Measurements from ENCODE around the gene PELI3. TPM values are rescaled to one million over a fixed set of nuclear protein-coding genes. Genes with fewer than 3 reads are reported as not detected.
"Not testable (repeated sequence)": the region's sequence is repeated elsewhere in the genome, so short reads cannot be mapped to it uniquely, and the experiment has no call there.

PELI3 gene
- total RNA-seq, 2 experiments from 2014 or later: 5.7 to 7.0 TPM

GRCh38 chr11:66447012-66447411 lies 19.7 kb upstream of the PELI3 start:
- H3K4me1 Mint-ChIP-seq: no peaks in the 10 kb centered on the region
- intact Hi-C loops (cut with DNase I, micrococcal nuclease): no loop called here
- ATAC-seq (no peak), DNase-seq (no peak)
- CTCF ChIA-PET: interaction anchor here (0.6 to 1.2 kb wide), 2 partner anchors 14 to 40 kb away, joined by 3 to 4 read pairs; no protein-coding TSS in a partner anchor
- peaks cover 7% of the 10 kb centered on the region for H3K36me3 Mint-ChIP-seq (ENCODE audit: low read depth)
- H3K9me3 Mint-ChIP-seq (ENCODE audit: low read depth): peaks cover 9% of the 10 kb centered on the region
- H3K27me3 Mint-ChIP-seq: no peaks in the 10 kb centered on the region
- no peak overlapping the region for H3K4me3 Mint-ChIP-seq
- POLR2A ChIA-PET: interaction anchor here (0.6 to 1.0 kb wide), 2 partner anchors 22 to 34 kb away, joined by 3 read pairs; partner anchors contain the start of gene DPP3
- no peak overlapping the region for H3K27ac Mint-ChIP-seq

GRCh38 chr11:66448523-66448922 lies 18.2 kb upstream of the PELI3 start:
- no peaks in the 10 kb centered on the region for H3K36me3 Mint-ChIP-seq (ENCODE audit: low read depth)
- H3K9me3 Mint-ChIP-seq (ENCODE audit: low read depth): peaks cover 4% of the 10 kb centered on the region
- no peak overlapping the region for H3K27ac Mint-ChIP-seq
- no peaks in the 10 kb centered on the region for H3K27me3 Mint-ChIP-seq
- DNase-seq (no peak), ATAC-seq (no peak)
- no peaks in the 10 kb centered on the region for H3K4me1 Mint-ChIP-seq
- POLR2A ChIA-PET: no interaction called here
- intact Hi-C loops (cut with DNase I, micrococcal nuclease): no loop called here
- CTCF ChIA-PET: no interaction called here
- no peak overlapping the region for H3K4me3 Mint-ChIP-seq

- Mint-ChIP-seq H3K36me3 (ENCODE audit: low read depth) (no peaks in the 10 kb centered on the region), H3K27ac (no peak overlapping the region), H3K4me1 (peaks cover 17% of the 10 kb centered on the region), H3K4me3 (no peak overlapping the region), H3K27me3 (peaks cover 2% of the 10 kb centered on the region), H3K9me3 (ENCODE audit: low read depth) (no peaks in the 10 kb centered on the region)
- intact Hi-C loops (cut with DNase I, micrococcal nuclease): no loop called here
- ChIA-PET POLR2A (no interaction called here), CTCF (no interaction called here)
- DNase-seq (no peak), ATAC-seq (no peak)
Observed at GRCh38 chr11:66450560-66450959, 16.1 kb upstream of the PELI3 start.

GRCh38 chr11:66451663-66452062 lies 15.0 kb upstream of the PELI3 start:
- DNase-seq: no peak
- Mint-ChIP-seq H3K27ac (no peak overlapping the region), H3K4me3 (no peak overlapping the region), H3K4me1 (peaks cover 17% of the 10 kb centered on the region), H3K9me3 (ENCODE audit: low read depth) (no peaks in the 10 kb centered on the region), H3K27me3 (peaks cover 2% of the 10 kb centered on the region), H3K36me3 (ENCODE audit: low read depth) (no peaks in the 10 kb centered on the region)
- ATAC-seq: no peak
- POLR2A ChIA-PET: no interaction called here
- CTCF ChIA-PET: no interaction called here
- intact Hi-C loops (cut with DNase I, micrococcal nuclease): no loop called here

GRCh38 chr11:66454247-66454646 lies 12.5 kb upstream of the PELI3 start:
- no peak for DNase-seq
- ATAC-seq: peak; percentile 40
- ChIA-PET CTCF (interaction anchor here (0.7 to 3.0 kb wide), 6 partner anchors 9 to 68 kb away, joined by 3 to 8 read pairs (median 4); partner anchors contain the start of gene MRPL11), POLR2A (no interaction called here)
- intact Hi-C loops (cut with DNase I, micrococcal nuclease): no loop called here
- H3K4me3 Mint-ChIP-seq: no peak overlapping the region
- H3K4me1 Mint-ChIP-seq: peaks cover 25% of the 10 kb centered on the region
- peaks cover 2% of the 10 kb centered on the region for H3K27me3 Mint-ChIP-seq
- H3K27ac Mint-ChIP-seq: no peak overlapping the region
- no peaks in the 10 kb centered on the region for H3K36me3 Mint-ChIP-seq (ENCODE audit: low read depth)
- H3K9me3 Mint-ChIP-seq (ENCODE audit: low read depth): no peaks in the 10 kb centered on the region

GRCh38 chr11:66454828-66455227 lies 11.9 kb upstream of the PELI3 start:
- no peaks in the 10 kb centered on the region for H3K36me3 Mint-ChIP-seq (ENCODE audit: low read depth)
- intact Hi-C loops (cut with DNase I, micrococcal nuclease): no loop called here
- ChIA-PET POLR2A (no interaction called here), CTCF (interaction anchor here (0.7 to 3.0 kb wide), 5 partner anchors 16 to 131 kb away, joined by 3 to 8 read pairs (median 4); partner anchors contain the start of gene MRPL11)
- peak overlapping the region; percentile 5 for H3K27ac Mint-ChIP-seq
- H3K4me1 Mint-ChIP-seq: peaks cover 31% of the 10 kb centered on the region
- DNase-seq: no peak
- no peak overlapping the region for H3K4me3 Mint-ChIP-seq
- no peak for ATAC-seq
- H3K27me3 Mint-ChIP-seq: peaks cover 2% of the 10 kb centered on the region
- no peaks in the 10 kb centered on the region for H3K9me3 Mint-ChIP-seq (ENCODE audit: low read depth)

GRCh38 chr11:66457826-66458225 lies 8.9 kb upstream of the PELI3 start:
- POLR2A ChIA-PET: no interaction called here

GRCh38 chr11:66459138-66459778 lies 7.4 kb upstream of the PELI3 start:
- DNase-seq (no peak), ATAC-seq (peak; percentile 52)
- Mint-ChIP-seq H3K4me3 (no peak overlapping the region), H3K36me3 (ENCODE audit: low read depth) (no peaks in the 10 kb centered on the region), H3K27me3 (peaks cover 2% of the 10 kb centered on the region), H3K27ac (peak overlapping the region; percentile 59), H3K4me1 (peaks cover 34% of the 10 kb centered on the region), H3K9me3 (ENCODE audit: low read depth) (no peaks in the 10 kb centered on the region)
- ChIA-PET CTCF (interaction anchor here (0.6 to 2.1 kb wide), 6 partner anchors 9 to 832 kb away, joined by 3 to 8 read pairs (median 4); partner anchors contain the start of gene MRPL11), POLR2A (interaction anchor here (0.6 kb wide), 1 partner anchor 1025 kb away, joined by 4 read pairs; no protein-coding TSS in a partner anchor)
- intact Hi-C loops (cut with DNase I, micrococcal nuclease): no loop called here

More at GRCh38 chr11:66457826-66458225, 8.9 kb upstream of the PELI3 start:
- H3K4me3 Mint-ChIP-seq: no peak overlapping the region
- no peaks in the 10 kb centered on the region for H3K36me3 Mint-ChIP-seq (ENCODE audit: low read depth)
- H3K9me3 Mint-ChIP-seq (ENCODE audit: low read depth): no peaks in the 10 kb centered on the region
- H3K27ac Mint-ChIP-seq: no peak overlapping the region
- intact Hi-C loops (cut with DNase I, micrococcal nuclease): no loop called here
- DNase-seq: no peak
- H3K27me3 Mint-ChIP-seq: peaks cover 2% of the 10 kb centered on the region
- ATAC-seq: no peak
- CTCF ChIA-PET: interaction anchor here (1.3 to 2.1 kb wide), 2 partner anchors 19 to 71 kb away, joined by 3 to 8 read pairs; partner anchors contain the start of gene MRPL11
- H3K4me1 Mint-ChIP-seq: peaks cover 36% of the 10 kb centered on the region

- ChIA-PET POLR2A (no interaction called here), CTCF (interaction anchor here (1.0 to 1.6 kb wide), 2 partner anchors 23 to 45 kb away, joined by 3 to 4 read pairs; partner anchors contain the start of gene MRPL11)
- no peak for ATAC-seq
- Mint-ChIP-seq H3K36me3 (ENCODE audit: low read depth) (no peaks in the 10 kb centered on the region), H3K27ac (no peak overlapping the region), H3K4me3 (no peak overlapping the region), H3K4me1 (peaks cover 34% of the 10 kb centered on the region), H3K9me3 (ENCODE audit: low read depth) (no peaks in the 10 kb centered on the region), H3K27me3 (no peaks in the 10 kb centered on the region)
- intact Hi-C loops (cut with DNase I, micrococcal nuclease): no loop called here
- DNase-seq: no peak
Observed at GRCh38 chr11:66462010-66462409, 4.7 kb upstream of the PELI3 start.

GRCh38 chr11:66462911-66463310 lies 3.8 kb upstream of the PELI3 start:
- ChIA-PET CTCF (interaction anchor here (0.6 to 0.8 kb wide), 2 partner anchors 76 to 219 kb away, joined by 3 read pairs; no protein-coding TSS in a partner anchor), POLR2A (no interaction called here)
- no peak for DNase-seq
- intact Hi-C loops (cut with DNase I, micrococcal nuclease): no loop called here
- ATAC-seq: no peak
- Mint-ChIP-seq H3K9me3 (ENCODE audit: low read depth) (no peaks in the 10 kb centered on the region), H3K27me3 (no peaks in the 10 kb centered on the region), H3K36me3 (ENCODE audit: low read depth) (no peaks in the 10 kb centered on the region), H3K4me3 (no peak overlapping the region), H3K4me1 (peaks cover 40% of the 10 kb centered on the region), H3K27ac (peak overlapping the region; percentile 13)

GRCh38 chr11:66464116-66464515 lies 2.6 kb upstream of the PELI3 start:
- DNase-seq; H3K9me3 Mint-ChIP-seq (ENCODE audit: low read depth); H3K36me3 Mint-ChIP-seq (ENCODE audit: low read depth); H3K4me3 Mint-ChIP-seq; H3K27me3 Mint-ChIP-seq; ATAC-seq; intact Hi-C loops (cut with DNase I, micrococcal nuclease); H3K27ac Mint-ChIP-seq; POLR2A ChIA-PET: not testable (repeated sequence)
- CTCF ChIA-PET: interaction anchor here (0.6 to 1.7 kb wide), 2 partner anchors 15 to 54 kb away, joined by 3 read pairs; no protein-coding TSS in a partner anchor
- peaks cover 40% of the 10 kb centered on the region for H3K4me1 Mint-ChIP-seq

- intact Hi-C loops (cut with DNase I, micrococcal nuclease): loop anchor here in 1 of 2 experiments (5.0 kb wide), 2 partner anchors 492 to 608 kb away; partner anchors contain the start of genes CFL1 and PC
- no peak overlapping the region for H3K27ac Mint-ChIP-seq
- H3K4me3 Mint-ChIP-seq: no peak overlapping the region
Observed at GRCh38 chr11:66464916-66465315, 1.8 kb upstream of the PELI3 start.

More at GRCh38 chr11:66464916-66465315, 1.8 kb upstream of the PELI3 start:
- H3K4me1 Mint-ChIP-seq: peaks cover 34% of the 10 kb centered on the region
- ChIA-PET CTCF (interaction anchor here (0.6 to 1.7 kb wide), 2 partner anchors 14 to 55 kb away, joined by 3 read pairs; no protein-coding TSS in a partner anchor), POLR2A (no interaction called here)
- ATAC-seq: no peak
- no peaks in the 10 kb centered on the region for H3K36me3 Mint-ChIP-seq (ENCODE audit: low read depth)
- H3K27me3 Mint-ChIP-seq: no peaks in the 10 kb centered on the region
- no peak for DNase-seq
- no peaks in the 10 kb centered on the region for H3K9me3 Mint-ChIP-seq (ENCODE audit: low read depth)

All from activated CD4-positive, alpha-beta T cell treated with anti-CD3 and anti-CD28 coated beads for 36 hours (primary cell).